ENCODE results near the gene PRDM11.

PRDM11 gene

GRCh38 chr11:45187375-45187774 is 40.9 kb downstream of the PRDM11 start:
- no peak for DNase-seq (ENCODE audit: low spot score)
- no peak for TF ChIP-seq CTCF (IDR thresholded peaks at IDR 0.05; ENCODE audit: borderline replicate concordance, control extremely low read depth, extremely low read depth, insufficient read depth, missing control alignments)
- in situ Hi-C loops (cut with MboI; ENCODE audit: low sequenced_read_pairs, unreplicated experiment): no loop called here

GRCh38 chr11:45188127-45188526 is 41.7 kb downstream of the PRDM11 start:
- TF ChIP-seq CTCF (IDR thresholded peaks at IDR 0.05; ENCODE audit: borderline replicate concordance, control extremely low read depth, extremely low read depth, insufficient read depth, missing control alignments): no peak
- DNase-seq (ENCODE audit: low spot score): no peak
- in situ Hi-C loops (cut with MboI; ENCODE audit: low sequenced_read_pairs, unreplicated experiment): no loop called here

- no peak for DNase-seq (ENCODE audit: low spot score)
- TF ChIP-seq CTCF (IDR thresholded peaks at IDR 0.05; ENCODE audit: borderline replicate concordance, control extremely low read depth, extremely low read depth, insufficient read depth, missing control alignments): no peak
- in situ Hi-C loops (cut with MboI; ENCODE audit: low sequenced_read_pairs, unreplicated experiment): no loop called here
Observed at GRCh38 chr11:45189230-45189629, 42.8 kb downstream of the PRDM11 start.

DNA sequence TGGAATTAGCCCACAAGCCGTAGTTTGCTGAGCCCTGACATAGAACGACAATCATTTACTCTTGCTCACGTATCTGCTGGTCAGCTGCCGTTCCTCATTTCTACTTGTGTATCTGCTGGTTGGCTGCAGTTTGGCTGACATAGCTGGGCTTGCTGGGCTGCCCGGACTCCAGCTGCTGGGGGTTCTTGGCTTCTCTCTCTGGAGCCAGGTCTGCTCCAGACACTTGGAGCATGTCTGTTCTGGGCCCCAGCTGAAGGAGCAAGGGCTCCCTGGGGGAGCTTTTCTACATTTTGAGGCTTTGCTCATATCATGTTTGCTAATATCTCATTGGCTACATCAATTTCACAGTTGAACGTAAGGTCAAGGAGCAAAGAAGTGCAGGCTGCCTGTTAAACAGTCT is 47.3 kb downstream of the PRDM11 start:
- no peak for DNase-seq (ENCODE audit: low spot score)
- in situ Hi-C loops (cut with MboI; ENCODE audit: low sequenced_read_pairs, unreplicated experiment): no loop called here
- no peak for TF ChIP-seq CTCF (IDR thresholded peaks at IDR 0.05; ENCODE audit: borderline replicate concordance, control extremely low read depth, extremely low read depth, insufficient read depth, missing control alignments)

- TF ChIP-seq CTCF (IDR thresholded peaks at IDR 0.05; ENCODE audit: borderline replicate concordance, control extremely low read depth, extremely low read depth, insufficient read depth, missing control alignments): no peak
Observed at GRCh38 chr11:45204761-45205160, 58.3 kb downstream of the PRDM11 start.

DNA sequence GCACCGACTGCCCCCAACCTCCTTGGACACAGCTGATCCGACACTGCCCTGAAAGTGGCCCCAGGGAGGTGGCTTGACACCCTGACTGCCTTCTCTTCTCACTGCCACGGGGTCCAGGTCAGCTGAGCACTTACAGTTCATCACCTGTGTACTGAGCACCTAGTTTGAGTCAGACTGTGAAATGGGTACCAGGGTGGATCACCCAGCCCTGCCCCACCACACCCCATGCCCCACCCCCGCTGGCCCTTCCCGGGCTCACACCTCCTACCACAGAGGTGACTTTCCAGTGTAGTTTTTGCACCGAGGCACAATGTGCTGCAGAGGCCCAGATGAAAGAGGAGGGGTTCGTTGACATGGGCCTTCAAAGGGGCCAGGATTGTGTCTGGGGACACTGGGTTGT is 59.5 kb downstream of the PRDM11 start:
- TF ChIP-seq CTCF (IDR thresholded peaks at IDR 0.05; ENCODE audit: borderline replicate concordance, control extremely low read depth, extremely low read depth, insufficient read depth, missing control alignments): no peak
- no peak for DNase-seq (ENCODE audit: low spot score)
- in situ Hi-C loops (cut with MboI; ENCODE audit: low sequenced_read_pairs, unreplicated experiment): no loop called here

More at GRCh38 chr11:45204761-45205160, 58.3 kb downstream of the PRDM11 start:
- DNase-seq (ENCODE audit: low spot score): no peak
- in situ Hi-C loops (cut with MboI; ENCODE audit: low sequenced_read_pairs, unreplicated experiment): no loop called here

DNA sequence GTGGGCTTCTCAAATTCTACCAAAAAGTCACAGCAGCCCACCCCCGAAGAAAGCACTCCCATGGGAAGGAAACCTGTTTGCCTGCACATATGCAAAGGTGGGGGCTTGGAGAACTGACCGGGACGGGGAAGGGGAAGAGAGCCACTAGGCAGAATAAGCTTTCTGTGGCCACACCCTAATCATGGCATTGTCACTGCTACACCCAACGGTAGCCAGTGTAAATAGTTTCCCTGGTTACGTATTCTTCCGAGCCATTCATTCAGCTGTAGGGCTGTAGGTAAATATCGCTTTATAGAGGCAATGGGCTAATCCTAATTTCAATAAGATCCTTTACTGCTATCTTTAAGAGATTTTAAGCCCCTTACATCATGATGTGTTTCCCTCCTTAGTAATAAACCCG is 61.7 kb downstream of the PRDM11 start:
- no peak for TF ChIP-seq CTCF (IDR thresholded peaks at IDR 0.05; ENCODE audit: borderline replicate concordance, control extremely low read depth, extremely low read depth, insufficient read depth, missing control alignments)
- DNase-seq (ENCODE audit: low spot score): no peak
- in situ Hi-C loops (cut with MboI; ENCODE audit: low sequenced_read_pairs, unreplicated experiment): no loop called here
